HCT116 (cell line): ENCODE measurements around the gene USP54. TPM values are rescaled to one million over a fixed set of nuclear protein-coding genes. Genes with fewer than 3 reads are reported as not detected.

ENCODE experiments used
- ATAC-seq: fragments of 200-7000 bp; cut with Tn5 transposase; 2 replicates; pipeline ENCODE4 v1.9.1; 2020; ENCODE audit warnings: mild to moderate bottlenecking, moderate library complexity
- BruUV-seq: library from RNA; stranded (reverse); fragments of 400-500 nt; replicated peaks from 2 replicates; lab custom pipeline; 2021; lab: Mats Ljungman, UMichigan
- CTCF ChIA-PET: fragments of 300-600 bp; sonication (Branson Sonifier 250); formaldehyde crosslinking; loops from one replicate; lab custom pipeline; 2021; ENCODE audit warnings: antibody characterized with exemption; lab: Charles Lee
- POLR2A ChIA-PET: fragments of 300-600, 350-600 bp; sonication (Branson Sonifier 250); formaldehyde crosslinking; loops from one replicate; lab custom pipeline; 2021; ENCODE audit warnings: antibody characterized with exemption; lab: Charles Lee
- RAD21 ChIA-PET, 2 experiments: fragments of 300-600 bp; sonication (Branson Sonifier 250); formaldehyde crosslinking; loops; one replicate each; lab custom pipeline; 2023; ENCODE audit warnings: low total read pairs in 2 of 2; ENCODE audit not compliant: uncharacterized antibody in 2 of 2, unreplicated experiment in 2 of 2, low non-redundant PET in 1 of 2; lab: Charles Lee
- DNase-seq: peaks from one replicate; pipeline ENCODE4 v3.0.0-alpha.2; 2010; ENCODE audit warnings: low read depth, low spot score
- H2AFZ ChIP-seq: fragments of 200-600 bp; shearing (Covaris generic), sonication (generic); 2 replicates; pipeline ENCODE4 v1.6.1; 2017; ENCODE audit warnings: low read depth, mixed run types, mixed read lengths, antibody characterized with exemption, low read length; ENCODE audit not compliant: poor library complexity, severe bottlenecking
- H3K27ac ChIP-seq: 2 replicates; pipeline ENCODE4 v1.5.1; 2012; ENCODE audit warnings: low read depth, low read length
- H3K27me3 ChIP-seq: fragments of 200-600 bp; sonication (generic); 2 replicates; pipeline ENCODE4 v1.6.1; 2016; ENCODE audit warnings: mixed run types, low read length, mixed read lengths; ENCODE audit not compliant: insufficient read depth
- H3K36me3 ChIP-seq, 2 experiments: fragments of 200-500 bp in 1 of 2; fragments of 200-600 bp in 1 of 2; sonication (Bioruptor generic) in 1 of 2; sonication (generic) in 1 of 2; 2 replicates each; pipeline versions ENCODE4 v1.5.1 to v1.6.1; 2014 to 2016; ENCODE audit warnings: low read length in 2 of 2, inconsistent platforms in 1 of 2, mixed read lengths in 1 of 2, mixed run types in 1 of 2; ENCODE audit not compliant: insufficient read depth in 2 of 2, control insufficient read depth in 1 of 2
- H3K4me1 ChIP-seq, 2 experiments: fragments of 200-600 bp in 1 of 2; sonication (generic) in 1 of 2; 2 replicates each; pipeline versions ENCODE4 v1.5.1 to v1.6.1; 2012 to 2017; ENCODE audit warnings: low read length in 2 of 2, inconsistent platforms in 1 of 2, mild to moderate bottlenecking in 1 of 2, mixed read lengths in 1 of 2, mixed run types in 1 of 2, moderate library complexity in 1 of 2; ENCODE audit not compliant: insufficient read depth in 2 of 2, control insufficient read depth in 1 of 2
- H3K4me2 ChIP-seq: fragments of 200-600 bp; sonication (generic); 2 replicates; pipeline ENCODE4 v1.6.1; 2017; ENCODE audit warnings: mixed run types, low read length, mixed read lengths
- H3K4me3 ChIP-seq, 2 experiments: fragments of 200-600 bp in 1 of 2; sonication (generic) in 1 of 2; replicated peaks in 1 of 2; 2 replicates each; pipeline ENCODE4 v1.5.1; 2011 to 2016; ENCODE audit warnings: low read length in 2 of 2, control low read depth in 1 of 2, low read depth in 1 of 2, mild to moderate bottlenecking in 1 of 2, mixed read lengths in 1 of 2, mixed run types in 1 of 2
- H3K79me2 ChIP-seq: fragments of 200-600 bp; sonication (generic); 2 replicates; pipeline ENCODE4 v1.6.1; 2017; ENCODE audit warnings: mild to moderate bottlenecking, mixed run types, low read length, moderate library complexity, mixed read lengths; ENCODE audit not compliant: insufficient read depth
- H3K9ac ChIP-seq: fragments of 200-600 bp; sonication (generic); 2 replicates; pipeline ENCODE4 v1.6.1; 2016; ENCODE audit warnings: low read length, mixed read lengths
- H3K9me2 ChIP-seq: fragments of 200-600 bp; sonication (generic), shearing (Covaris generic); 2 replicates; pipeline ENCODE4 v1.6.1; 2017; ENCODE audit warnings: mixed run types, mild to moderate bottlenecking, moderate library complexity; ENCODE audit not compliant: insufficient read depth
- H3K9me3 ChIP-seq, 2 experiments: fragments of 200-500 bp in 1 of 2; fragments of 200-600 bp in 1 of 2; sonication (Bioruptor generic) in 1 of 2; sonication (generic) in 1 of 2; 2 replicates each; pipeline ENCODE4 v1.6.1; 2014 to 2017; ENCODE audit warnings: low read length in 2 of 2, mixed read lengths in 2 of 2, inconsistent platforms in 1 of 2, low read depth in 1 of 2, mild to moderate bottlenecking in 1 of 2, mixed run types in 1 of 2, moderate library complexity in 1 of 2; ENCODE audit not compliant: control insufficient read depth in 1 of 2, insufficient read depth in 1 of 2
- H4K20me1 ChIP-seq: fragments of 200-600 bp; sonication (generic), shearing (Covaris generic); 2 replicates; pipeline ENCODE4 v1.6.1; 2017; ENCODE audit warnings: mixed run types, mild to moderate bottlenecking, moderate library complexity; ENCODE audit not compliant: insufficient read depth
- CBX3 ChIP-seq: IDR thresholded peaks from 2 replicates; pipeline ENCODE4 v1.6.1; 2012; ENCODE audit warnings: low read depth
- CTCF ChIP-seq, 3 experiments: fragments of 200-600 bp in 1 of 3; sonication (generic) in 1 of 3; IDR thresholded peaks in 2 of 3; conservative IDR thresholded peaks in 1 of 3; 2 replicates each; pipeline ENCODE4 v1.5.1; 2012 to 2017; ENCODE audit warnings: low read depth in 2 of 3, low read length in 2 of 3, antibody characterized with exemption in 1 of 3, borderline replicate concordance in 1 of 3, control low read depth in 1 of 3, mild to moderate bottlenecking in 1 of 3, mixed read lengths in 1 of 3, mixed run types in 1 of 3, moderate library complexity in 1 of 3; ENCODE audit not compliant: insufficient read depth in 1 of 3
- EGR1 ChIP-seq: IDR thresholded peaks from 2 replicates; pipeline ENCODE4 v1.6.1; 2012; ENCODE audit warnings: low read depth
- ELF1 ChIP-seq: IDR thresholded peaks from 2 replicates; pipeline ENCODE4 v1.6.1; 2012; ENCODE audit warnings: low read depth, borderline replicate concordance
- EZH2phosphoT487 ChIP-seq: fragments of 200-600 bp; IDR thresholded peaks from 2 replicates; pipeline ENCODE4 v1.6.1; 2018; ENCODE audit warnings: antibody characterized with exemption, borderline replicate concordance
- FOSL1 ChIP-seq: IDR thresholded peaks from 2 replicates; pipeline ENCODE4 v1.6.1; 2012; ENCODE audit warnings: low read depth
- JUND ChIP-seq: IDR thresholded peaks from 2 replicates; pipeline ENCODE4 v1.6.1; 2012
- MAX ChIP-seq: IDR thresholded peaks from 2 replicates; pipeline ENCODE4 v1.6.1; 2012
- REST ChIP-seq: IDR thresholded peaks from 2 replicates; pipeline ENCODE4 v1.6.1; 2012; ENCODE audit warnings: low read depth
- TCF7L2 ChIP-seq: IDR thresholded peaks from 2 replicates; pipeline ENCODE4 v1.7.0; 2011; ENCODE audit warnings: borderline replicate concordance, inconsistent platforms; ENCODE audit not compliant: insufficient read depth, insufficient read length; ENCODE audit errors: extremely low read depth
- ZFX ChIP-seq: fragments of 450-650 bp; IDR thresholded peaks from 2 replicates; pipeline ENCODE4 v1.6.1; 2017
- ZNF274 ChIP-seq: fragments of 200-500 bp; sonication (Bioruptor generic); IDR thresholded peaks from 2 replicates; pipeline ENCODE4 v1.6.1; 2014; ENCODE audit warnings: mild to moderate bottlenecking, low read depth, low read length, inconsistent platforms
- intact Hi-C: fragments of 100-400 bp; cut with micrococcal nuclease; formaldehyde crosslinking; loops from 2 replicates; pipeline ENCODE4 v1.10.0; 2022
- total RNA-seq: library from RNA; stranded (reverse); gene quantifications from one replicate; pipeline ENCODE4 v1.2.1, GENCODE V29; 2021; ENCODE audit not compliant: unreplicated experiment

Gene USP54
- total RNA-seq, 1 experiment from 2014 or later, result 28.0 TPM

- no peak for TF ChIP-seq EZH2phosphoT487
Measured at GRCh38 chr10:73478636-73479035, 112.5 kb downstream of the USP54 start (continued).

GRCh38 chr10:73471226-73471625, 119.9 kb downstream of the USP54 start:
- Histone ChIP-seq H3K79me2 (no peaks in the 10 kb centered on the region), H3K4me3 (no peak overlapping the region), H3K36me3 (peaks cover 12 to 25% of the 10 kb centered on the region in 2 experiments; a peak in 3 of 4 replicates), H3K4me2 (no peak overlapping the region), H4K20me1 (no peaks in the 10 kb centered on the region), H3K27me3 (no peaks in the 10 kb centered on the region), H3K27ac (no peak overlapping the region), H3K9me2 (no peaks in the 10 kb centered on the region), H3K9ac (no peak overlapping the region), H3K9me3 (no peaks in the 10 kb centered on the region), H3K4me1 (no peaks in the 10 kb centered on the region), H2AFZ (no peak overlapping the region)
- CTCF ChIA-PET, result no interaction called here
- BruUV-seq, result no TSS peak
- no peak for ATAC-seq
- POLR2A ChIA-PET, result no interaction called here
- no peak for DNase-seq
- intact Hi-C loops, result no loop called here
- TF ChIP-seq FOSL1 (no peak), ZFX (no peak), TCF7L2 (no peak), CBX3 (no peak), ZNF274 (no peak), REST (no peak), EGR1 (no peak), JUND (no peak), MAX (no peak), EZH2phosphoT487 (no peak), CTCF (IDR thresholded peaks at IDR 0.05 in 2 of 3, conservative IDR thresholded peaks at IDR 0.05 in 1 of 3; ENCODE audit: borderline replicate concordance in 1 of 3, insufficient read depth in 1 of 3, low read depth in 2 of 3, low read length in 2 of 3) (no peak), ELF1 (no peak)
- RAD21 ChIA-PET, result no interaction called here
